Measurements from ENCODE around the gene ZNF516. TPM values are rescaled to one million over a fixed set of nuclear protein-coding genes. Genes with fewer than 3 reads are reported as not detected.
A peak's percentile ranks its signal among the peaks of the same experiment; 100 is the strongest.

Gene ZNF516
- total RNA-seq, 2 experiments from 2014 or later: 6.5 to 8.6 TPM

DNA sequence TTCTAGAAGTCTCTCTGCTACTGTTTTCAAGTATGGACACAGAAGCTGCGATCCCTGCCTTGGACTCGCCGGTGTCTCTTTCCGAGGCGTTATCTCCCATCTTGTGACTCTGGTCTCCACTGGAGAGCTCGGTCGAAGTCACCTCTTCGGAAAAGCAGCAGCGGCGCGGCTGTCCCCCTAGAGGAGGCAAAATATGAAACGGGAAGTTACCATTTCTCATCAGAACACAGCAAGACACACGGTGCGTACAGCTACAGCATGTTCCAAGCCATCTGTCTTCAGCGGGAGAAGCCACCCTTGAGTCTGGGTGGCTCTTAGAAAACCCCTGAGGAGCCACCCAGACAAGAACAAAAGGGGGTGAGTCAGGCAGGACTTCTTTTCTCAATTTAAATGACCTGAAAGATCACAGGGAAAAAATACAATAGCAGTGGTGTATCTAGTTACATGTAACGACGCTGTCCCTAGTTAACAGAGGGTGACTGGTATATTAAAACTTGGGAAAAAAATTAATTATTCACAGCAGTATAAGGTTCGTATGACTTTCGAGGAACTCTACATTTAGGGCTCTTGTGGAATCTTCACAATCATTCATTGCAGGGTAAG is 114.8 kb downstream of the ZNF516 start:
- no peaks in the 10 kb centered on the region for H3K27me3 Mint-ChIP-seq

GRCh38 chr18:76379226-76380126 is 115.6 kb downstream of the ZNF516 start:
- Mint-ChIP-seq H3K9me3 (peaks cover 13% of the 10 kb centered on the region), H3K36me3 (peaks cover 38% of the 10 kb centered on the region), H3K4me1 (peaks cover 36% of the 10 kb centered on the region), H3K4me3 (no peak overlapping the region), H3K27ac (no peak overlapping the region), H3K27me3 (no peaks in the 10 kb centered on the region)
- DNase-seq: no peak

More for the DNA sequence above, 114.8 kb downstream of the ZNF516 start:
- Mint-ChIP-seq H3K4me3 (no peak overlapping the region), H3K4me1 (peaks cover 29% of the 10 kb centered on the region), H3K27ac (no peak overlapping the region), H3K9me3 (peaks cover 7% of the 10 kb centered on the region), H3K36me3 (peaks cover 34% of the 10 kb centered on the region)
- no peak for DNase-seq

GRCh38 chr18:76378526-76379215 is 116.4 kb downstream of the ZNF516 start:
- Mint-ChIP-seq H3K27me3 (no peaks in the 10 kb centered on the region), H3K36me3 (peaks cover 40% of the 10 kb centered on the region)

DNA sequence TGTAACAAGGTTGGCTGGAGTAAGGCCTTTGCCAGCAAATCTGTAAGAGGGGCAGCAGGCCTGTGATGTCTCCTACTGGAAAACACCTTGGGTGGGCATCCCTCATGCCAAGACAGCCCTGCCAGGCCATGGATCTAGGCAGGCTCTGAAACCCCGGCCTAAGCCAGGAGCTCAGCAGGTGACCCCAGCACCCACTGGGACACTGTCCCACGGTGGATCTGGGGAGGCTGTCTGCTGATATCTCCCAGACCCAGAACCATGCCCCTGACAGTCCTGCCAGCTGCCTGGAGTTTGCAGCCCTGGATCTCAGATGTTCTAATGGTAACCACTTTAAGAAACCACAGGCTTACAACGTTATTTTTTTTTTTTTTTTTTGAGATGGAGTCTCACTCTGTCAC is 117.7 kb downstream of the ZNF516 start:
- Mint-ChIP-seq H3K27ac (peak overlapping the region; percentile 90), H3K4me1 (peaks cover 47% of the 10 kb centered on the region), H3K36me3 (peaks cover 49% of the 10 kb centered on the region), H3K4me3 (no peak overlapping the region), H3K9me3 (peaks cover 19% of the 10 kb centered on the region), H3K27me3 (no peaks in the 10 kb centered on the region)
- DNase-seq: no peak

More at GRCh38 chr18:76378526-76379215, 116.4 kb downstream of the ZNF516 start:
- no peak overlapping the region for H3K4me3 Mint-ChIP-seq
- peaks cover 41% of the 10 kb centered on the region for H3K4me1 Mint-ChIP-seq
- peaks cover 15% of the 10 kb centered on the region for H3K9me3 Mint-ChIP-seq
- no peak for DNase-seq
- H3K27ac Mint-ChIP-seq: no peak overlapping the region

- peaks cover 19% of the 10 kb centered on the region for H3K9me3 Mint-ChIP-seq
- peak; percentile 78 for DNase-seq
- peaks cover 49% of the 10 kb centered on the region for H3K36me3 Mint-ChIP-seq
- peaks cover 47% of the 10 kb centered on the region for H3K4me1 Mint-ChIP-seq
- H3K27ac Mint-ChIP-seq: peak overlapping the region; percentile 90
- no peak overlapping the region for H3K4me3 Mint-ChIP-seq
- no peaks in the 10 kb centered on the region for H3K27me3 Mint-ChIP-seq
Observed at GRCh38 chr18:76376668-76377358, 118.2 kb downstream of the ZNF516 start.

DNA sequence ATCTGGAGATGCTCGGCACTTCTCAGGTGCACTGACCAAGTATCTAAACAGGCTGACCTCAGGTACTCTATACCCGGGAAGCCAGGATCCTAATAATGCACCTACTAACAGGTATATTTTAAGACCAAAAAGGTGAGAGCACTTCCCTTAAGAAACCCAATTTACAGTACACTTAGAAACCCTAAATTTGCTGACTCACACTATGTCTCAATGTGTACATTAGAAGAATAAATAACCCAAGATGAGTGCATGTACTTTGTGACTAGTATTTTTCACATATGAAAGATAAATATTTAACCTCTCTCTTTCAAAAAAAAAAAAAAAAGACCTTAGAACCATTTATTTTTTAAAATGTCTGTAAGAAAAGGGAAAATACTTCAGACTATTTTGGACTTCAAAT is 118.8 kb downstream of the ZNF516 start:
- DNase-seq: no peak
- peaks cover 49% of the 10 kb centered on the region for H3K36me3 Mint-ChIP-seq
- peak overlapping the region; percentile 90 for H3K27ac Mint-ChIP-seq
- H3K4me1 Mint-ChIP-seq: peaks cover 47% of the 10 kb centered on the region
- H3K4me3 Mint-ChIP-seq: no peak overlapping the region
- peaks cover 19% of the 10 kb centered on the region for H3K9me3 Mint-ChIP-seq
- no peaks in the 10 kb centered on the region for H3K27me3 Mint-ChIP-seq

DNA sequence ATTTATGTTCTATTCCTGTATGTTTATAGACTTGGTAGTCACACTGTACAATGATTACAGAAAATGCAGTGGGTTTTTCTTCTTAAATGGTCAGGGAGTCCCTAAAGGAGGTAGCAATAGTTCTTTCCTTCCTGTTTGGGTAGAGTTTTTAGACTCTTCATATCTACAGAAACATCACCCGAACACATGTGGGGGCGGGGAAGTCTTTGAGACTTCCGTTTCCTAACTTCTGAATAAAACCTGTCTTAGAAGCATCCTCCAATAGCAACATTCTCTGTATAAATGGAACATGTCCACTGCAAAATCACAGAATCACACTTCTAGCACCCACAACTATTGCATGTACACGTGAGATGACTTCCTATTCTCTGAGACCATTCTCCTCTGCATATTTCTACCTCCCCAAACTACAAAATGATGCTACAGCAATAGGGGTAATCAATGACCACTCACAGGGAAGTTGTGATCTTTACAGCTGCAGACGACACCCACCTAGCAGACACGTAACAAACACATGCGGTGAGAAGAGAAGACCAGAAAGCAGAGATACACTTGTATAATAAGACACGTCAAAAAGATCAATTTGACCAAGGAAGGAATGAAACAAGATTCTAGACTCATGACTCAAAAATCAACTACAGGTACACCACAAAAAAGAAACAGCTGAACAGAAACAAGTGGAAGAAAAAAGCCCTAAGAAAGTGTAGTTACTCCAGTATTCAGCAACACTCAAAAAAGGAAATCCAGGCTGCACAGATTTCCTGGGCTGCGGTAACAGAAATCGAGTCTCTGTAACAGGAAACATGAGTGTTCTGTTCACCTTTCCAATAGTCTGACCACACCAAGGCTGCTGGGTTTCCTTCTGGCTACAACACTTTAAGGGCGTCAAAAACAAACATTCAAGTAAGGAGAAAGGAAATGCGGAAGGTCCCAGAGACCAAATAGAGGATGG is 120.4 kb downstream of the ZNF516 start:
- H3K4me3 Mint-ChIP-seq: peak overlapping the region; percentile 1
- peak; percentile 63 for DNase-seq
- peak overlapping the region; percentile 90 for H3K27ac Mint-ChIP-seq
- peaks cover 19% of the 10 kb centered on the region for H3K9me3 Mint-ChIP-seq
- peaks cover 47% of the 10 kb centered on the region for H3K36me3 Mint-ChIP-seq
- peaks cover 52% of the 10 kb centered on the region for H3K4me1 Mint-ChIP-seq
- H3K27me3 Mint-ChIP-seq: no peaks in the 10 kb centered on the region

DNA sequence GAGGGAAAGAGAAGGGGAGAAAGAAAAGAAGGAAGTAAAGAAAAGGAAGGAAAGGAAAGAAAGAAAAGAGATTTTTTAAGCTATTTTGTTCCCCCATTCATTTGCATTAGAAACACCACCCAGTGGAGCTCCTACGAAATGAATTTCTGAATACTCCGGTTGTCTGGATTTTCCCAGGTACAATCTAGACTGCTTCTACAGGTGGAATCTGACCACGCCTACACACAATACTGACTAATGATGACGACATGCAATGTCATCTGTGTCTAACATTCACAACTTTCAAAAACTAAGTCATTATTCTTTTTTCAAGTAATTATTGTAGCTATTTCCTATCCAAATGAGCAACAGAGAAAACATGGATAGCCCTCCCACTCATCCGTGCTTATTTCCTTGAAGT is 121.7 kb downstream of the ZNF516 start:
- H3K36me3 Mint-ChIP-seq: peaks cover 49% of the 10 kb centered on the region
- peaks cover 19% of the 10 kb centered on the region for H3K9me3 Mint-ChIP-seq
- H3K27ac Mint-ChIP-seq: peak overlapping the region; percentile 90
- H3K4me1 Mint-ChIP-seq: peaks cover 55% of the 10 kb centered on the region
- no peak for DNase-seq
- no peaks in the 10 kb centered on the region for H3K27me3 Mint-ChIP-seq
- H3K4me3 Mint-ChIP-seq: peak overlapping the region; percentile 50

DNA sequence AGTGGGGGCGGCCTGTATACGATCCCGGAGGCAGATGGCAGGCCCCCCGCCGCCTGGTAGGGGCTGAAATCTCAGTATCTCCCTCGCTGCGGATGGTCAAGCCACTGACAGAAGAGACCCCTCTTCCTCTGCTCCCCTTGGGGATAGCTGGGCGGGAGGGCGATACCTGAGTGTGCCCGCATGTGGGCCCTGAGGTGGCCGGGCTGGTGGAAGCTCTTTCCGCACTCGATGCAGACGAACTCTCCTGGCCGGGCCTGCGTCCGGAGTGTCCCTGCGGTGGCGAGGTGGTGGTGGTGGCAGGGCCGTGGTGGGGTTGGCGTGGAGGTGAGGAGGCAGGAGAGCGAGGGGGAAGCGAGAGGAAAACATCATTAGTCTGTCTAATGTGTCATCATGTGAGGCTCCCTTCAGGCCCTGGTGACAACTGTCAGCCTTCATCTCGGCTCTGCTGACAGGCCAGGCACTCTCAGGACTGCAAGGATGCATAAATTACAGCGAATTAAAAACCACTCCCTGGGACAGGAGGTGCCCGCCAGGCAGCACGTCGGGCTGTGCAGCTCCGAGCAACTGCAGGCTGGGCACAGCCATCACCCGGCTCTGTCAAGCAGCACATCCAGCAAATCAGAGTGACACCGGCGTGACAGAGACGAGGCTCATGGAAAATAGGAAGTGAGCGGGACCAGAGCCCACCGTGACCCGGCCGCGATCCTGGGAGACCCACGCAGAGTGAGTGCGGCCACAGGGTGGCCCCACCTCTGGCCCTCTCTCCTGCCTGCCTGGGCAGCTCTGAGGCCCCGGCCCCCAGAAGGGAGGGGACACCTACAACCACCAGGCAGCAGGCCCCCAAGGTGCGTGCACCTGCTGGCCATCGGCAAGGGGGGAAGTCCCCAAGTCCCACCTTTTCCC is 123.5 kb downstream of the ZNF516 start:
- Mint-ChIP-seq H3K27me3 (no peaks in the 10 kb centered on the region), H3K4me3 (no peak overlapping the region), H3K27ac (no peak overlapping the region), H3K36me3 (peaks cover 39% of the 10 kb centered on the region), H3K4me1 (peaks cover 46% of the 10 kb centered on the region), H3K9me3 (peaks cover 19% of the 10 kb centered on the region)
- no peak for DNase-seq

DNA sequence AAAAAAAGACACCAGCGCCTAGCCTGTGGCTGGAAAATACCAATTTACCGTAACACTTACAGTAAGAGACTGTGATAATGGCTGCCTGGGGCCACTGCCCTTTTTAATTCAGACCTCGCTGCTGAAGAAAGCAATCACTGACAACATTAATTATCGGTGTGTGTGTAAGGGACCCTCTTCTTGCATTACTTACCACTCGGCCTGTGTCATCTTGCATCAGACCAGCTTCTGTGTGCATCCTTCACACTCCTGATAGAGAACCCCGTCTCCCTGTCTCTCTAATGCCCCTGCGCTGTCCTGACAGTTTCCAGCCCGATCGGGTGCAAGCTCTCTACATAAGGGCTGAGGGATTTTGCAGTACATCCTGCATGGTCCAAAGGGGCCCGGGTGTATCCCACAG is 124.4 kb downstream of the ZNF516 start:
- Mint-ChIP-seq H3K4me1 (peaks cover 39% of the 10 kb centered on the region), H3K27ac (no peak overlapping the region), H3K27me3 (no peaks in the 10 kb centered on the region), H3K4me3 (no peak overlapping the region), H3K9me3 (peaks cover 16% of the 10 kb centered on the region), H3K36me3 (peaks cover 35% of the 10 kb centered on the region)
- DNase-seq: no peak

- DNase-seq: no peak
- H3K9me3 Mint-ChIP-seq: peaks cover 11% of the 10 kb centered on the region
- H3K4me1 Mint-ChIP-seq: peaks cover 37% of the 10 kb centered on the region
- H3K27ac Mint-ChIP-seq: no peak overlapping the region
- no peak overlapping the region for H3K4me3 Mint-ChIP-seq
- no peaks in the 10 kb centered on the region for H3K27me3 Mint-ChIP-seq
- H3K36me3 Mint-ChIP-seq: peaks cover 32% of the 10 kb centered on the region
Observed at GRCh38 chr18:76370201-76370600, 124.8 kb downstream of the ZNF516 start.

DNA sequence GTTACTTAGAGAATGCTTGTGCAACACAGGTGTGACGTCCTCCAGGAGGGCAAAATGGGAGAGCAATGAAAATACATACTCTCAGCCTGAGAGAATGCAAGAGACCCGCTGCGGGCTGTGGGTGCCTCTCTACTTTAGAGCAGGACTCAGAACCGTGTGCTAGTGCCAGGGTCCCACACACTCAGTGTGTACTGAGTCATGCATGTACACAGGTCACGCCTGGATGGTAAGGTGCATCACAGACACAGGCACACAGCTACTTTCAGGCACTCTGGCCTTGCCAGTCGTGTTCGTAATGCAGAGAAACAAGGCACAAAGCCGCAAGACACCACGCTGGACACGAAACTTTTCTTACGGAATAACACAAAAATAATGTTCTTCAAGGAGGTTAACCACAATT is 125.3 kb downstream of the ZNF516 start:
- no peak overlapping the region for H3K4me3 Mint-ChIP-seq
- no peaks in the 10 kb centered on the region for H3K27me3 Mint-ChIP-seq

DNA sequence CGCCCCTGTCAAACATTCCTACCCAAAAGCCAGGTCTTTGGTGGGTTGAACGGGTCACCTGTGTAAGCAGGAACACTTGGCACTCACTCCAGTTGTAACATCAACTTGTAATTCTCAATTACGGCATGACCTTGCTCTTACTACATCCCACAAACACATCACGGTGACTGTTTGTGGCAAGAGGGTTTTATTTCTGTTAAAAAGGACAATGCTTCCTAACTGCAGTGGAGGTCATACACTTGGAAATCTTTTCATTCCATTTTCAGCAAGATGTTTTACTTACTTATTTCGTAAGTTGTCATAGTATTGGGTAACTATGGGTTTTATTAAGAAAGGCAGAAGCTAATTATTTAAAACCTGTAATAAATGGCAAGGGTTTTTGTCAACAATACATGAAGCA is 126.1 kb downstream of the ZNF516 start:
- Mint-ChIP-seq H3K4me3 (no peak overlapping the region), H3K9me3 (peaks cover 6% of the 10 kb centered on the region), H3K27ac (no peak overlapping the region), H3K27me3 (no peaks in the 10 kb centered on the region), H3K4me1 (peaks cover 34% of the 10 kb centered on the region), H3K36me3 (peaks cover 28% of the 10 kb centered on the region)
- DNase-seq: no peak

More for the DNA sequence above, 125.3 kb downstream of the ZNF516 start:
- DNase-seq: no peak
- no peak overlapping the region for H3K27ac Mint-ChIP-seq
- peaks cover 28% of the 10 kb centered on the region for H3K36me3 Mint-ChIP-seq
- H3K9me3 Mint-ChIP-seq: peaks cover 7% of the 10 kb centered on the region
- peaks cover 34% of the 10 kb centered on the region for H3K4me1 Mint-ChIP-seq

Data from activated naive CD8-positive, alpha-beta T cell treated with anti-CD3 and anti-CD28 coated beads for 36 hours (primary cell).